Right lobe of liver (tissue), 4 donors: ENCODE measurements around the gene CCDC152.

Experiments used
- POLR2A ChIP-seq: fragments of 450-650 bp; IDR thresholded peaks from one replicate; pipeline ENCODE4 v1.6.1; 2017; ENCODE audit warnings: antibody characterized with exemption, mild to moderate bottlenecking
- TF ChIP-seq, protein P1 (sequence below), 4 donors: fragments of 200-600 bp in 3 of 4; fragments of 450-650 bp in 1 of 4; IDR thresholded peaks; one replicate each; pipeline versions ENCODE4 v1.5.1 to v1.8.0; 2016 to 2022; ENCODE audit warnings: antibody characterized with exemption in 4 of 4, mild to moderate bottlenecking in 2 of 4
- donor health status: DM: no; HTN: no; CAD: no.
- donor health status: DM: no; HTN: no; CAD: no.
- donor health status: DM: no; HTN: yes; CAD: no.

GRCh38 chr5:42832060-42832459, 75.4 kb downstream of the CCDC152 start:
- TF ChIP-seq, protein P1, sequence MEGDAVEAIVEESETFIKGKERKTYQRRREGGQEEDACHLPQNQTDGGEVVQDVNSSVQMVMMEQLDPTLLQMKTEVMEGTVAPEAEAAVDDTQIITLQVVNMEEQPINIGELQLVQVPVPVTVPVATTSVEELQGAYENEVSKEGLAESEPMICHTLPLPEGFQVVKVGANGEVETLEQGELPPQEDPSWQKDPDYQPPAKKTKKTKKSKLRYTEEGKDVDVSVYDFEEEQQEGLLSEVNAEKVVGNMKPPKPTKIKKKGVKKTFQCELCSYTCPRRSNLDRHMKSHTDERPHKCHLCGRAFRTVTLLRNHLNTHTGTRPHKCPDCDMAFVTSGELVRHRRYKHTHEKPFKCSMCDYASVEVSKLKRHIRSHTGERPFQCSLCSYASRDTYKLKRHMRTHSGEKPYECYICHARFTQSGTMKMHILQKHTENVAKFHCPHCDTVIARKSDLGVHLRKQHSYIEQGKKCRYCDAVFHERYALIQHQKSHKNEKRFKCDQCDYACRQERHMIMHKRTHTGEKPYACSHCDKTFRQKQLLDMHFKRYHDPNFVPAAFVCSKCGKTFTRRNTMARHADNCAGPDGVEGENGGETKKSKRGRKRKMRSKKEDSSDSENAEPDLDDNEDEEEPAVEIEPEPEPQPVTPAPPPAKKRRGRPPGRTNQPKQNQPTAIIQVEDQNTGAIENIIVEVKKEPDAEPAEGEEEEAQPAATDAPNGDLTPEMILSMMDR (IDR thresholded peaks at IDR 0.05): no peak
- TF ChIP-seq POLR2A: no peak
